Keratinocyte (primary cell): ENCODE measurements around the gene TP53I13.

ENCODE experiments used
- CTCF ChIP-seq, 3 experiments: IDR thresholded peaks in 1 of 3; conservative IDR thresholded peaks in 1 of 3; optimal IDR thresholded peaks in 1 of 3; 2 replicates in 2 of 3; 3 replicates in 1 of 3; pipeline versions ENCODE3 to v1.5.1; 2011; ENCODE audit warnings: low read length in 3 of 3, mild to moderate bottlenecking in 3 of 3, moderate library complexity in 2 of 3, control low read depth in 1 of 3, inconsistent platforms in 1 of 3; ENCODE audit not compliant: insufficient read depth in 2 of 3; ENCODE audit errors: extremely low read depth in 1 of 3
- EZH2 ChIP-seq: IDR thresholded peaks from one replicate; pipeline ENCODE4 v1.6.1; 2012; ENCODE audit warnings: inconsistent platforms, mild to moderate bottlenecking, low read length, moderate library complexity

DNA sequence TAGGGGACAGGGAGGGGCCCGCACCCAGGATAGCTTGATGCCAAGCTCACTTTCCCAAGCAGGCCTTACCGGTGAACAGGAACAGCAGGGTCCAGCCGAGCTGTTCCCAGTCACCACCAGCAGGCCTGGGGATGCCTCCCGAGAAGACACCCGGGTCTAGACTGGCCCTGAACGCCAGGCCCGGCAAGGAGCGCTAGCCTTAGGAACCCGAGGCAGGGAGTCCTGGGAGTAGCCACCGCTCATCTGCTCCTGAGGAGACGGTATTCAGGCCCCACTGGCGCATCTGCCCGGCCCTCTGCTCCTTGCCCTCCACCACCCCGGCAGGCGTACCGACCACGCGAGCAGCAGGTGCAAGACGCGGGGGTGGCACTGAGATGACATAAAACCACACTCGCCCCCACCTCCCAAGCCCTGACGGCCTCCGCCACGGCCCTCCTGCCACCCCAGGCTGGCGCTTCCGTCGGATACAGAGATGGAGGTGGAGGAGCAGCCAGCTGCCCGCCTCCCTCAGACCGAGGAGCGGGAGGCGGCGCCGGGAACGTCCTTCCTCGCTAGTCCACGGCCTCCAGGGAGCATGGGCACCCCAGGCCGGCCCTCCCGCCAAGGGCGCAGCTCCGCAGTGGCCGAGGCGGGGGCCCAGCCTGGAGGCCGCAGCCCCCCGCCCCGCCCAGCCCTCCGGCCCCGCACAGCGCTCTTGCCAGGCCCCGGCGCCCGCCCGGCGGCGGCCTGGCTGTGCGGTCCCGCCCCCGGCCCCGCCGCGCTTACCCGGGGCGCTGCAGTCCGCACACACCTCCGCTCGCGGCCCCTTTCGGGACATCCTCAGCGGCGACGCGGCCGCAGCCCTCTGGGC is 20.3 kb downstream of the TP53I13 start:
- TF ChIP-seq CTCF (optimal IDR thresholded peaks at IDR 0.05 in 1 of 3, IDR thresholded peaks at IDR 0.05 in 1 of 3, conservative IDR thresholded peaks at IDR 0.05 in 1 of 3; ENCODE audit: extremely low read depth in 1 of 3, insufficient read depth in 2 of 3, low read length in 3 of 3): no peak
- TF ChIP-seq EZH2: no peak
